Upper lobe of right lung (tissue), 1 donor: Measurements from ENCODE around the gene MEIS3. TPM values are rescaled to one million over a fixed set of nuclear protein-coding genes. Genes with fewer than 3 reads are reported as not detected.
A peak's percentile ranks its signal among the peaks of the same experiment; 100 is the strongest.
"Not testable (repeated sequence)": the region's sequence is repeated elsewhere in the genome, so short reads cannot be mapped to it uniquely, and the experiment has no call there.

Experiments
- ATAC-seq: fragments of 200-7000 bp; cut with Tn5 transposase; one replicate; pipeline ENCODE4 v1.9.1; 2020; ENCODE audit warnings: mild to moderate bottlenecking, moderate library complexity
- DNase-seq: peaks from one replicate; pipeline ENCODE4 v3.0.0-alpha.2; 2020
- H3K27ac ChIP-seq: fragments of 200-600 bp; one replicate; pipeline ENCODE4 v1.8.0; 2022
- H3K27me3 ChIP-seq: fragments of 200-600 bp; one replicate; pipeline ENCODE4 v1.8.0; 2022; ENCODE audit warnings: mild to moderate bottlenecking
- H3K36me3 ChIP-seq: fragments of 200-600 bp; one replicate; pipeline ENCODE4 v1.8.0; 2022
- H3K4me1 ChIP-seq: fragments of 200-600 bp; one replicate; pipeline ENCODE4 v1.8.0; 2022
- H3K4me3 ChIP-seq: fragments of 200-600 bp; one replicate; pipeline ENCODE4 v1.8.0; 2022; ENCODE audit warnings: mild to moderate bottlenecking
- H3K9me3 ChIP-seq: fragments of 200-600 bp; one replicate; pipeline ENCODE4 v1.8.0; 2022
- CTCF ChIP-seq: fragments of 200-600 bp; IDR thresholded peaks from one replicate; pipeline ENCODE4 v1.8.0; 2022; ENCODE audit warnings: antibody characterized with exemption
- intact Hi-C: fragments of 100-400 bp; cut with DNase I; formaldehyde crosslinking; loops from one replicate; pipeline ENCODE4 v1.11.0; 2022
- total RNA-seq: library from RNA; stranded (reverse); fragmentation: NEBNext Ultra II Directional; extraction: Animal tissue kit (Norgen Biotek cat#: 25700); gene quantifications from one replicate; pipeline ENCODE4 v1.2.1, GENCODE V29; 2021
- donor health status: DM: no; HTN: yes; CAD: no; lungs with severe emphysema.

MEIS3 gene
- total RNA-seq, 1 donor from 2014 or later = 4.3 TPM

GRCh38 chr19:47398707-47399597 lies 20.4 kb downstream of the MEIS3 start:
- Histone ChIP-seq H3K4me3 (no peak overlapping the region), H3K4me1 (no peaks in the 10 kb centered on the region), H3K27ac (no peak overlapping the region), H3K9me3 (no peaks in the 10 kb centered on the region), H3K27me3 (peaks cover 4% of the 10 kb centered on the region), H3K36me3 (no peaks in the 10 kb centered on the region)
- no peak for DNase-seq
- intact Hi-C loops = no loop called here
- TF ChIP-seq CTCF = no peak
- no peak for ATAC-seq

- Histone ChIP-seq H3K36me3 (no peaks in the 10 kb centered on the region), H3K27ac (no peak overlapping the region), H3K27me3 (no peaks in the 10 kb centered on the region), H3K4me3 (no peak overlapping the region), H3K4me1 (no peaks in the 10 kb centered on the region), H3K9me3 (no peaks in the 10 kb centered on the region)
- ATAC-seq = peak; percentile 89
- intact Hi-C loops = no loop called here
- peak; percentile 94 for TF ChIP-seq CTCF
- peak; percentile 87 for DNase-seq
These were observed 27.7 kb downstream of the MEIS3 start for GRCh38 chr19:47391510-47392223.

DNA sequence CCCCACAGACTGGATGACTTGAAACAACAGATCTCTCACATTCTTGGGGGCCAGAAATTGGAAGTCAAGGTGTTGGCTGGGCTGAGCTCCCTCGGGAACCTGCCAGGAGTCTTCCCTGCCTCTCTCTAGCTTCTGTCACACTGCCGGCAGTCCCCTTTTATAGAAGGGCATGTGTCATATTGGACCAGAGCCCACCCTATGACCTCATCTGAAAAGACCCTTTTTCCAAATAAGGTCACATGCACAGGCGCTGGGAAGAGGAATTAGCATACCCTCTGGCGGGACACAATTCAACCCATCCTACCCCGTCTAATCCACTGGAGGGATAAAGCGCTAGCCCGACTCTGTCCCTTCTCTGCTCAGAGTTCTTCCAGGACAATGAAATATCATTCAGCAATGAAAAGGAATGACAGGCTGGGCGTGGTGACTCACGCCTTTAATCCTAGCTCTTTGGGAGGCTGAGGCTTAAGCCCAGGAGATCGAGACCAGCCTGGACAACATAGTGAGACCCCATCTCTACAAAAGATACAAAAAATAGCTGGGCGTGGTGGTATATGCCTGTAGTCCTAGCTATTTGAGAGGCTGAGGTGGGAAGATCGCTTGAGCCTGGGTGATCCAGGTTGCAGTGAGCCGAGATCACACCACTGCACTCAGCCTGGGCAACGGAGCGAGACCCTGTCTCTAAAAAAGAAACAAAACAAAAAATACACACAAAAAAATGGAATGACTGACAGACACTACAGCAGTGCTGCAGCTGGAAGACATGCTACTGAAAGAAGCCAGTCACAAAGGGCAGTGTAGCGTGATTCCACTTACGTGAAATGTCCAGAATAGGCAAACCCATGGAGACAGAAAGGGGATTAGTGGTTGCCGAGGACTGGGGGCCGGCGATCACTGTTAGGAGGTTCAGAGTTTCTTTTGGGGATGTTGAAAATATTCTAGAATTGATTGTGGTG lies 28.5 kb downstream of the MEIS3 start:
- H3K27ac ChIP-seq = no peak overlapping the region
- no peak overlapping the region for H3K4me3 ChIP-seq
- ATAC-seq (no peak), DNase-seq (no peak)
- H3K9me3 ChIP-seq = no peaks in the 10 kb centered on the region
- H3K4me1 ChIP-seq = no peaks in the 10 kb centered on the region
- no peak for TF ChIP-seq CTCF
- no peaks in the 10 kb centered on the region for H3K27me3 ChIP-seq
- no peaks in the 10 kb centered on the region for H3K36me3 ChIP-seq
- intact Hi-C loops = no loop called here

DNA sequence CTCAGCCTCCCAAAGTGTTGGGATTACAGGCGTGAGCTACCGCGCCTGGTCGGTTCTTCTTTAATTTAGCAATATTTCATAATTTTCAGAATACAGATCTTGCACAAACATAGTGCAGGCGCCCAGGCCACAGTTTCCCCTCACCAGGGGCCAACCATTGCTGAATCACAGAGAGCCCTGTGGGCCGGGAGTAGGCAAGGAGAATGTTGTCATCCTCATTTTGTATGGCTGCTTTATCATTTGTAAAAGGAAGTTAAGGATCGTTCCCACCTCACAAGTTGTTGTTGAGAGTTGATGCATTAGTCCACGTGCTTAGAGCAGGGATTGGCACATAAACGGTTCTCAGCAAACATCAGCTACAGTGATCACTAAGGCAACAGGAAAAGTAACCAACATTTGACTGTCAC lies 30.2 kb downstream of the MEIS3 start:
- ATAC-seq (peak; percentile 92), DNase-seq (peak; percentile 82)
- intact Hi-C loops = no loop called here
- Histone ChIP-seq H3K36me3 (no peaks in the 10 kb centered on the region), H3K4me1 (no peaks in the 10 kb centered on the region), H3K9me3 (no peaks in the 10 kb centered on the region), H3K4me3 (no peak overlapping the region), H3K27ac (peak overlapping the region; percentile 55), H3K27me3 (no peaks in the 10 kb centered on the region)
- TF ChIP-seq CTCF = no peak

GRCh38 chr19:47388721-47389120 lies 30.6 kb downstream of the MEIS3 start:
- peak; percentile 59 for ATAC-seq
- DNase-seq, H3K9me3 ChIP-seq, H3K4me1 ChIP-seq, H3K27me3 ChIP-seq, H3K4me3 ChIP-seq, intact Hi-C loops, H3K36me3 ChIP-seq: not testable (repeated sequence)
- H3K27ac ChIP-seq = peak overlapping the region; percentile 55

DNA sequence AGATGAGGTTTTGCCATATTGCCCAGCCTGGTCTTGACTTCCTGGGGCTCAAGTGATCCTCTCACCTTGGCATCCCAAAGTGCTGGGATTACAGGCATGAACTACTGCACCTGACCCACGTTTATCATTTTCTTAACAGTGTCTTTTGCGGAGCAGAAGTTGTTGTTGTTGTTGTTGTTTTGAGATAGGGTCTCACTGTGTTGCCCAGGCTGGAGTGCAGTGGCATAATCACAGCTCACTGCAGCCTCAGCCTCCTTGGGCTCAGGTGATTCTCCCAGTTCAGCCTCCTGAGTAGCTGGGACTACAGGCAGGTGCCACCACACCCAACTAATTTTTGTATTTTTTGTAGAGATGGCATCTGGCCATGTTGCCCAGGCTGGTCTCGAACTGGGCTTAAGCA lies 31.7 kb downstream of the MEIS3 start:
- H3K27ac ChIP-seq, H3K4me1 ChIP-seq, ATAC-seq, H3K27me3 ChIP-seq, H3K4me3 ChIP-seq, DNase-seq, H3K36me3 ChIP-seq, H3K9me3 ChIP-seq, intact Hi-C loops: not testable (repeated sequence)

GRCh38 chr19:47386582-47386981 lies 32.7 kb downstream of the MEIS3 start:
- H3K27me3 ChIP-seq, H3K9me3 ChIP-seq, H3K4me1 ChIP-seq, DNase-seq, intact Hi-C loops, H3K36me3 ChIP-seq, ATAC-seq, H3K27ac ChIP-seq, H3K4me3 ChIP-seq: not testable (repeated sequence)

- H3K27ac ChIP-seq, ATAC-seq, DNase-seq, H3K9me3 ChIP-seq, H3K27me3 ChIP-seq, H3K4me3 ChIP-seq, H3K4me1 ChIP-seq, intact Hi-C loops: not testable (repeated sequence)
- H3K36me3 ChIP-seq = peaks cover 25% of the 10 kb centered on the region
These were observed 34.8 kb downstream of the MEIS3 start for GRCh38 chr19:47384533-47384932.

DNA sequence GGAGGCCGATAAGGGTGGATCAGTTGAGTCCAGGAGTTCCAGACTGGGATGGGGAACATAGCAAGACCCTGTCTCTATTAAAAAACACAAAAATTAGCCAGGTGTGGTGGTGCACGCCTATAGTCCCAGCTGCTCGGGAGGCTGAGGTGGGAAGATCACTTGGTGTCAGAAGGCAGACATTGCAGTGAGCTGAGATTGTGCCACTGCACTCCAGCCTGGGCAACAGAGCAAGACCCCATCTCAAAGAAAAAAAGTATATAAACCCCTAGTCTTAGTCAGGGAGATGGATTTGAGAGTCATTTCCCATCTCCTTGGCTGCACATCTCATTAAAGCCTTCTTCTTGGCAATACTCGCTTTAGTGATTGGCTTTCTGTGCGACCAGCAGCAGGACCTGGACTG lies 35.4 kb downstream of the MEIS3 start:
- H3K27me3 ChIP-seq, DNase-seq, ATAC-seq, intact Hi-C loops, H3K27ac ChIP-seq, H3K4me3 ChIP-seq, H3K9me3 ChIP-seq, H3K4me1 ChIP-seq: not testable (repeated sequence)
- peaks cover 30% of the 10 kb centered on the region for H3K36me3 ChIP-seq
